ENCODE results near the gene NPAS4. TPM values are rescaled to one million over a fixed set of nuclear protein-coding genes. Genes with fewer than 3 reads are reported as not detected.
"Not testable (repeated sequence)": the region's sequence is repeated elsewhere in the genome, so short reads cannot be mapped to it uniquely, and the experiment has no call there.

Gene NPAS4
- polyA plus RNA-seq, 1 donor: 1.7 TPM

DNA sequence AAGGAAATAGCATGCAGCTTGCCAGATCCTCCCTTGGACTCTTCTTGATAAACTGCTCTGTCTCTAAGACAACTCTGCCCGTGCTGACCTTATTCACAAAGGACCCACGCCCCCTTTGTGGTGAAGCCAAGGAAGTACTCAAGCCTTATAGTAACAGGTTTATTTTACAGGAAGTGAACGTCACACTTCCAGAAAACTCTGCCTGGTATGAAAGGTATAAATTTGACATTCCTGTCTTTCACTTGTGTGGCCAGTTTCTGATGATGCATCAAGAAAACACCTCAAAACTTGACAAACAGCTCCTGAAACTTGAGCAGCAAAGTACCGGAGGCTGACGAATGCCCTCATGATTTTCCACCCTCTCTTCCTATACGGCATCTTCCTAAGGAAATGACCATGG, 33.4 kb downstream of the NPAS4 start:
- H3K27me3 ChIP-seq (ENCODE audit: control insufficient read depth, insufficient read depth, low read length): peaks cover 11% of the 10 kb centered on the region
- 48% methylated on average over 4 of the region's 6 CpGs for WGBS (ENCODE audit: insufficient coverage, low lambda C conversion rate)
- H3K4me3 ChIP-seq (ENCODE audit: low read length): no peak overlapping the region
- no peaks in the 10 kb centered on the region for H3K9me3 ChIP-seq (ENCODE audit: control insufficient read depth, low read depth, low read length)
- DNase-seq: no peak
- no peak overlapping the region for H3K27ac ChIP-seq (ENCODE audit: low read length)
- no peaks in the 10 kb centered on the region for H3K36me3 ChIP-seq (ENCODE audit: control insufficient read depth, insufficient read depth, low read length)
- no peaks in the 10 kb centered on the region for H3K4me1 ChIP-seq (ENCODE audit: control insufficient read depth, insufficient read depth, low read length)

DNA sequence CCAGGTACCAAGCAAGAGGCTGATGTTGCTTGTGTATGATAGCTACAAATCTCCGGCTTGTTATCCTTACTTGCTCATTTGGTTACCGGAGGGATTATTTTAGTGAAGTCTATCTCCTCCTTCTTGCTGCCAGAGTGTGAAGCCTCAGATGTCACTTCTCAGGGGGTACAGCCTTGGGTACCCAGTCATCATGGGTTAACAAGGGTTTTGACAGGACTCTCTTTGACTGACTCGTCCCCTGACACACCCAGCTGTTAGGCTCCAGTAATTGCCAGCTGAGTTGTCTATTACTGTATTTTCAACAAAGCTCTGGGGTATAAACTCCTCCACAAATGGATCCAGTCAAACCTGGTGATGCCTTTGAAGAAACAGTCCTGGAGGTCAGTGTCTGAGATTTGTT, 34.0 kb downstream of the NPAS4 start:
- H3K4me1 ChIP-seq (ENCODE audit: control insufficient read depth, insufficient read depth, low read length): no peaks in the 10 kb centered on the region
- no CpG with 5 or more reads among the region's 3 CpGs for WGBS (ENCODE audit: insufficient coverage, low lambda C conversion rate)
- H3K36me3 ChIP-seq (ENCODE audit: control insufficient read depth, insufficient read depth, low read length): no peaks in the 10 kb centered on the region
- H3K9me3 ChIP-seq (ENCODE audit: control insufficient read depth, low read depth, low read length): no peaks in the 10 kb centered on the region
- H3K27me3 ChIP-seq (ENCODE audit: control insufficient read depth, insufficient read depth, low read length): peaks cover 11% of the 10 kb centered on the region
- H3K4me3 ChIP-seq (ENCODE audit: low read length): no peak overlapping the region
- no peak for DNase-seq
- no peak overlapping the region for H3K27ac ChIP-seq (ENCODE audit: low read length)

DNA sequence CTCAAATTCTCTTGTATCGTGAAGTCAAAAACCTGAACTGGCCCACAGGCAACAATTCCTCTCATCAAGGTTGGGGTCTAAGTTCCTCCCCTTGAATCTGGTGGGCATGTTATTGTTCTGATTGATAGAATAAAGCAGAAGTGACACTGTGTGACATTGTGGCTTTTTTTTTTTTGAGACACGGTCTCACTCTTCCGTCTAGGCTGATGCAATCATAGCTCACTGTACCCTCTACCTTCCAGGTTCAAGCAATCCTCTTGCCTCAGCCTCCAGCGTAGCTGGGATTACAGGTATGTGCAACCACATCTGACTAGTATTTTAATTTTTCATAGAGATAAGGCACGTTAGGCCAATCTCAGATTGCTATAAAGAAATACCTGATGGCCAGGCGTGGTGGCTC, 37.0 kb downstream of the NPAS4 start:
- H3K36me3 ChIP-seq (ENCODE audit: control insufficient read depth, insufficient read depth, low read length): no peaks in the 10 kb centered on the region
- 100% methylated on average over 1 of the region's 6 CpGs for WGBS (ENCODE audit: insufficient coverage, low lambda C conversion rate)
- peaks cover 9% of the 10 kb centered on the region for H3K27me3 ChIP-seq (ENCODE audit: control insufficient read depth, insufficient read depth, low read length)
- no peak overlapping the region for H3K4me3 ChIP-seq (ENCODE audit: low read length)
- no peaks in the 10 kb centered on the region for H3K4me1 ChIP-seq (ENCODE audit: control insufficient read depth, insufficient read depth, low read length)
- H3K9me3 ChIP-seq (ENCODE audit: control insufficient read depth, low read depth, low read length): peaks cover 5% of the 10 kb centered on the region
- no peak overlapping the region for H3K27ac ChIP-seq (ENCODE audit: low read length)
- no peak for DNase-seq

DNA sequence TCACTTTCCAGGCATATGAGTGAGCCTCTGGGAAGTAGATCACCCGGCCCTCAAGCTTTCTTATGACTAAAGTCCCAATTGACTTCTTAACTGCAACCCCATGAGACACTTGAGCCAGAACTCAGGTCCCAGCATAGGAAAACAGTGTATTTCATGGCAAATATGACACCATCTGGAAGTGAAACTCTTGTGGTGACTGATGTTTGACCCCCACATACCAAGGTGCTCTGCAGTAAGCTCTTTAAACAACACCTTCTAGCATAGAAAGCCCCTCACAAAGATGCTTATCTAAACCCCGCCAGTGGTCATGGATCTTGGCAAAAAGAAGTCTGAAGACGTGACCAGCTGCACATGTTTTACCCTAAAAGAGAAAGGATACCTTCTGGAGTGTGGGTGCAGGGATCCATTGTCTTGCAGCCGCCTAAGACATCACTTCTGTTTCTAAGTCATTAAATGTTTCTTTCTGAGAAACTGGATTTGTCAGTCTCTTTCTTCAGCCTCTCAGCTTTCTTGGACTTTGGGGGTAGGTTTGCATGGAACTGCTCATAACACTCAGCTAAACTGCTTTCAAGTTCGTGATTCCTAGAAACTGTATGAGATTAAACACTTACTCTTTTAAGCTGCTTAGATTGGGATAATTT, 38.4 kb downstream of the NPAS4 start:
- H3K27ac ChIP-seq (ENCODE audit: low read length): no peak overlapping the region
- DNase-seq: no peak
- H3K4me1 ChIP-seq (ENCODE audit: control insufficient read depth, insufficient read depth, low read length): no peaks in the 10 kb centered on the region
- H3K9me3 ChIP-seq (ENCODE audit: control insufficient read depth, low read depth, low read length): peaks cover 5% of the 10 kb centered on the region
- H3K27me3 ChIP-seq (ENCODE audit: control insufficient read depth, insufficient read depth, low read length): peaks cover 2% of the 10 kb centered on the region
- no CpG with 5 or more reads among the region's 5 CpGs for WGBS (ENCODE audit: insufficient coverage, low lambda C conversion rate)
- no peaks in the 10 kb centered on the region for H3K36me3 ChIP-seq (ENCODE audit: control insufficient read depth, insufficient read depth, low read length)
- no peak overlapping the region for H3K4me3 ChIP-seq (ENCODE audit: low read length)

DNA sequence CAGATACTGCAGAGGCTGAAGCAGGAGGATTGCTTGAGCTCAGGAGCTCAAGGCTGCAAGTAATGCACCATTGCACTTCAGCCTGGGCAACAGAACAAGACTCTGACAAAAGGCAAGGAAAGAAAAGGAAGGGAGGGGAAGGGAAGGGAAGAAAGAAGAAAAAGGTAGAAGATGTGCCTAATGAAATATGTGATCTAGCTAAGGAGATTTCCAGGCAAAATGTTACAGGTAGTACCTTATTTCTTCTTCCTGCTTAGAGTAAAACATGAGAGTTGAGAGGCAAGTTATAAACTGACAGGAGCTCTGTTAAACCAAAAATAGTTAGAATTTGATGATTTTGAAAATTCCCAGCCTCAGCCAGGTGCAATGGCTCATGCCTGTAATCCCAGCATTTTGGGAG, 41.2 kb downstream of the NPAS4 start:
- no peak for DNase-seq
- Histone ChIP-seq H3K4me3 (ENCODE audit: low read length) (no peak overlapping the region), H3K4me1 (ENCODE audit: control insufficient read depth, insufficient read depth, low read length) (no peaks in the 10 kb centered on the region), H3K27ac (ENCODE audit: low read length) (no peak overlapping the region), H3K36me3 (ENCODE audit: control insufficient read depth, insufficient read depth, low read length) (no peaks in the 10 kb centered on the region), H3K9me3 (ENCODE audit: control insufficient read depth, low read depth, low read length) (peaks cover 9% of the 10 kb centered on the region), H3K27me3 (ENCODE audit: control insufficient read depth, insufficient read depth, low read length) (peaks cover 2% of the 10 kb centered on the region)

DNA sequence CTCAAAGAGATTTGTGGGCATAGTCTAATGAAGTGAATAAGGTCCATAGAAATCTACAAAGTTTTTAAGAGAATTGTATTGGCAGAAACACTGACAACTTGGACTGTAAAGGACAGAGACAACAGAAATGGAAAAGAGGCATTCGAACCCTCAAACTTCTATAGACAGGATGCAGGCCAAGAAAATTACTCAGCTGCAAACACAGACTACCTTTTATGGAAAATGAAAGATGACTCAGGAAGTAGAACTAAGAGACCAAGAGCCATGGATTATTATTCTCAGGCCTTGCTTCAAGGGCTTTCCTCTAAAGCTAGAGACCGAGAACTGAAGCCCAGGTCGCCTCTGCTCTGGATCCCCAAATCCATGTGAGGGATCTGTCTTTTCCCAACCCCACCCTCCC, 42.1 kb downstream of the NPAS4 start:
- Histone ChIP-seq H3K36me3 (ENCODE audit: control insufficient read depth, insufficient read depth, low read length) (no peaks in the 10 kb centered on the region), H3K4me1 (ENCODE audit: control insufficient read depth, insufficient read depth, low read length) (peaks cover 7% of the 10 kb centered on the region), H3K27me3 (ENCODE audit: control insufficient read depth, insufficient read depth, low read length) (peaks cover 2% of the 10 kb centered on the region), H3K4me3 (ENCODE audit: low read length) (no peak overlapping the region), H3K9me3 (ENCODE audit: control insufficient read depth, low read depth, low read length) (peaks cover 9% of the 10 kb centered on the region), H3K27ac (ENCODE audit: low read length) (no peak overlapping the region)
- DNase-seq: no peak
- 80% methylated on average over 1 of the region's 3 CpGs for WGBS (ENCODE audit: insufficient coverage, low lambda C conversion rate)

DNA sequence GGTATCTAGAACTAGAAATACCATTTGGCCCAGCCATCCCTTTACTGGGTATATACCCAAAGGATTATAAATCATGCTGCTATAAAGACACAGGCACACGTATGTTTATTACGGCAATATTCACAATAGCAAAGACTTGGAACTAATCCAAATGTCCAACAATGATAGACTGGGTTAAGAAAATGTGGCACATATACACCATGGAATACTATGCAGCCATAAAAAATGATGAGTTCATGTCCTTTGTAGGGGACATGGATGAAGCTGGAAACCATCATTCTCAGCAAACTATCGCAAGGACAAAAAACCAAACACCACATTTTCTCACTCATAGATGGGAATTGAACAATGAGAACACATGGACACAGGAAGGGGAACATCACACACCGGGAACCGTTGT, 43.3 kb downstream of the NPAS4 start:
- H3K4me3 ChIP-seq (ENCODE audit: low read length); DNase-seq; H3K27ac ChIP-seq (ENCODE audit: low read length); H3K27me3 ChIP-seq (ENCODE audit: control insufficient read depth, insufficient read depth, low read length); H3K36me3 ChIP-seq (ENCODE audit: control insufficient read depth, insufficient read depth, low read length); H3K4me1 ChIP-seq (ENCODE audit: control insufficient read depth, insufficient read depth, low read length); H3K9me3 ChIP-seq (ENCODE audit: control insufficient read depth, low read depth, low read length): not testable (repeated sequence)
- no CpG with 5 or more reads among the region's 5 CpGs for WGBS (ENCODE audit: insufficient coverage, low lambda C conversion rate)

DNA sequence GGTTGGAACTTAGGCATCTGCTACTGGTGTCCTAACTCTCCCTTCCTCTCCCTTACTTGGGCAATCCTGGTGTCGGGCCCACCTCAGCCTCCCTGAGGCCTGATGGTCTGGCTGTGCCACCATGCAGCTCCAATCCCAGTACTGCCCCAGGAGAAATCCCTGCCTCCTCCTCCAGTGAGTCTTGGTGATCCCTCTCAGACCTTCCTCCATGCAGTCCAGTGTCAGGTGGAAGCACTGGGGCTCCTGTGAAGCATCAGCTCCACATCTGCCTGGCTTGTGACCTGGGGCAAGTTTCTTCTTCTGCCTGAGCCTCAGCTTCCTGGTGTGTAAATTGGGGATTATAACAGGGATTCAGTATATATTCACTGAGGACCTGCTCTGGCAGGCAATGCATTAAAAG, 44.1 kb downstream of the NPAS4 start:
- Histone ChIP-seq H3K9me3 (ENCODE audit: control insufficient read depth, low read depth, low read length) (peaks cover 9% of the 10 kb centered on the region), H3K4me1 (ENCODE audit: control insufficient read depth, insufficient read depth, low read length) (peaks cover 8% of the 10 kb centered on the region), H3K27ac (ENCODE audit: low read length) (no peak overlapping the region), H3K36me3 (ENCODE audit: control insufficient read depth, insufficient read depth, low read length) (no peaks in the 10 kb centered on the region), H3K4me3 (ENCODE audit: low read length) (no peak overlapping the region), H3K27me3 (ENCODE audit: control insufficient read depth, insufficient read depth, low read length) (peaks cover 2% of the 10 kb centered on the region)
- WGBS (ENCODE audit: insufficient coverage, low lambda C conversion rate): no CpG with 5 or more reads among the region's 1 CpG
- DNase-seq: no peak

DNA sequence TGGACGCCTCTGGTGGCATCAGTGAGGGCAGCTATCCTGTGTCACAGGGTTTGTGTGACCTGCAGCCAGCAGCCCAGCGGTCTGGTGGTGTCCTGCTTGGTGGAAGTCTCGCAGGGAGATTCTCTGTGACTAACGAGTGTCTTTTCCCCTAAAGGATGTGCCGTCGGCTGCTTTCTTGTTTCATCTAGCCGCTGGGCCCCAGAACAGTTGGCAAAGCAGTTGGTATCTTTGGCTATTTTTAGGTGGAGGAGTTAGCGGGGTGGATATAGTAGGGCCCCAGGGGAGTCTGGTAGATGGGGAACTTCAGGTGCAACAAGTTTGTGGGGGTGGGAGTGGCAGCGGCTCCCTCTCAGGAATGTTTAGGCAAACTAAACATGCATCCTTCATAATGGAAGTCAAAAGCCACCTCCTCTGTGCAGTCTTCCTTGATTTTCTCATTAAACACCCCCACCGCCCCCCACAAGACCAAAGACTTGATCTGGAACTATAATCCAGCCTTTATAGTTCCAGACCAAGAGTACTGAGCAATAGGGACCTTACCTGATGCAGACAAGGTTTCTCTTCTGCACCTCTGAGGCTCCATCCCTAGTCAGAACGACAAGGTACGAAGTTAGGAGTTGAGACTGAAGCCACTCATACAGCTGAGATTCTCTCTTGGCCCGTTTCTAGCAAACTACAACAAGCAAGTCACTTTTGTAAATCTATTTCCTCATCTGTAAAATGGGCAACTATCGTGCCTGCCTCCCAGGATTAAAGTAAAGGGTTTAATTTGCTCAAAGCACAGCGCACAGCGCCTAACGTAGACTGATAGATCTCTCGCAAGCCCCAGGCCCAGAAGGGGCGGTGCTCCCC, 44.8 kb downstream of the NPAS4 start:
- Histone ChIP-seq H3K36me3 (ENCODE audit: control insufficient read depth, insufficient read depth, low read length) (no peaks in the 10 kb centered on the region), H3K9me3 (ENCODE audit: control insufficient read depth, low read depth, low read length) (peaks cover 9% of the 10 kb centered on the region), H3K4me1 (ENCODE audit: control insufficient read depth, insufficient read depth, low read length) (peaks cover 8% of the 10 kb centered on the region), H3K4me3 (ENCODE audit: low read length) (peak overlapping the region; percentile 81), H3K27me3 (ENCODE audit: control insufficient read depth, insufficient read depth, low read length) (peaks cover 2% of the 10 kb centered on the region), H3K27ac (ENCODE audit: low read length) (no peak overlapping the region)
- no peak for DNase-seq
- whole genome bisulfite sequencing (ENCODE audit: insufficient coverage, low lambda C conversion rate): 80% methylated on average over 1 of the region's 19 CpGs

DNA sequence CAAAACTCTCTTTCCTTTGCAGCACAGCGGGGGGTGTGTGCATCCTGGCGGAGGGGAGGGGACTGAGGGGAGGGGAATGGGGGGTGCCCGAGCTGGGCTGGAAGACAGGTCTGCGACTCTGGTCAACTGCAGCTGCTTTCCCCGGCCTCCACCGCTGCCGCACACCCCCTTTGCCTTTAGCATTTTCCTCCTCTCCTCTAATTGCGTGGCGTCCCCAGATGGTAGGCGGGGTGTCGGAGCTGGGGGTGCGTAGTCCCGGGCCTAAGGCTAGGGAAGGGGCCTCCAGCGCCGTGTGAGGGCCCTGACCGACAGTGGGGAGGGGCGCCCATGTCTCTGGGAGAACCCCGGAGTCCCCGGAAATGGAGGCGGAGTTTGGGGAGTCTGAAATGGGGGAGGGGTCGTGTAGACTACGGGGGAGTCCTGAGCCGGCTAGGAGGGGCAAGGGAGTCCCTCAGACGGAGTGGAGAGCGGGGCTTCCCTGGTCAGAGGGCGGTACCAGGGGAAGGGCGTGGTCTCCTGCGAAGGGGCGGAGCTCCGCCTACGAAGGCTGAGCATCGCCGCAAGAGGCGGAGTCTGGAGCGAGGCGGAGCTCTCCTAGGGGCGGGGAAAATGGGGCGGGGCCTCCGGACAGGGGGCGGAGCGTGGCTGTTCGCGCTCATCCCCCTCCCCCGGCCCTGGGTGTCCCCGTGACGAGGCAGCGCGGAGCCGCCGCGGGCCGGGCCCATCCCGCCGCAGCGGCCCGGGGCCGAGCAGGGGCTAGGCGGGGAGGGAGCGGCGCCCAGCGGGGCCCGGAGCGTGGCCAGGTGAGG, 45.6 kb downstream of the NPAS4 start, which contains the start of gene PELI3:
Gene PELI3 (plus strand): TSS at position 681 of the 809 bp plus-strand sequence. CDS start 1,224 bp downstream, outside the sequence.
- Histone ChIP-seq H3K4me1 (ENCODE audit: control insufficient read depth, insufficient read depth, low read length) (peaks cover 8% of the 10 kb centered on the region), H3K9me3 (ENCODE audit: control insufficient read depth, low read depth, low read length) (peaks cover 4% of the 10 kb centered on the region), H3K4me3 (ENCODE audit: low read length) (peak within 1 kb of the TSS; percentile 81), H3K36me3 (ENCODE audit: control insufficient read depth, insufficient read depth, low read length) (no peaks in the 10 kb centered on the region), H3K27ac (ENCODE audit: low read length) (peak within 1 kb of the TSS; percentile 39), H3K27me3 (ENCODE audit: control insufficient read depth, insufficient read depth, low read length) (peaks cover 2% of the 10 kb centered on the region)
- no CpG with 5 or more reads among the region's 63 CpGs for WGBS (ENCODE audit: insufficient coverage, low lambda C conversion rate)
- peak; percentile 88 to 93 for DNase-seq
